ENCODE results near the gene MGAT3. TPM values are rescaled to one million over a fixed set of nuclear protein-coding genes. Genes with fewer than 3 reads are reported as not detected.
A peak's percentile ranks its signal among the peaks of the same experiment; 100 is the strongest.

Gene MGAT3
- total and polyA plus RNA-seq, 2 of the 13 experiments (the other 11 are each of a cell fraction or from before 2014, with no cell fraction given): 0.11 to 0.15 TPM

DNA sequence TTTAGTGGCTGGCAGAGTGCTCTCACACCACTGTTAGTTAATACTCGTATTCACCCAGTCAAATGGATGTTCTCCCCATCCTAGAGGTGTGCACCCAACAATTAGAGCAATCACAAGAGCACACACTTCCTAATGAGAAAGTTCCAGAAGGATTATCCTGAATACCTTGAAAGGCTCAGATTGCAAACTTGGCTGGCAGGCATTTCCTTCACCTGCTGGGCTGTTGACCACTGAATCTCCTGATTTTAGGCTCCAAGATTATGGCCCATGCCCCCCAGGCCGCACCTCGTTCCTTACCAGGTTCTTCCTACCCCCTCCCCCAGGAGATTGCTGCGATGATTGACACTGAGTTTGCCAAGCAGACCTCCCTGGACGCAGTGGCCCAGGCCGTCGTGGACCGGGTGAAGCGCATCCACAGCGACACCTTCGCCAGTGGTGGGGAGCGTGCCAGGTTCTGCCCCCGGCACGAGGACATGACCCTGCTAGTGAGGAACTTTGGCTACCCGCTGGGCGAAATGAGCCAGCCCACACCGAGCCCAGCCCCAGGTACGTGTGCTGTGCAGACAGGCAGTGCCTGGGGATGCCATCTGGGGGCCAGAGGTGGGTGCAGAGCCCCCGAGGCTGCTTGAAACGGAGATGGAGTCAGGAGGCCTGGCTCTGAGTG lies 30.3 kb upstream of the MGAT3 start:
- in situ Hi-C loops (cut with HindIII; ENCODE audit: extremely low pct_ligation_motif_present, low pct_unique_long_range_greater_than_20kb) (no loop called here), intact Hi-C loops (cut with micrococcal nuclease; ENCODE audit: unreplicated experiment) (no loop called here)
- no TSS peak for BruUV-seq (replicated peaks)
- Histone ChIP-seq H3K4me3 (replicated peaks in 1 of 3; ENCODE audit: insufficient read depth in 1 of 3, low read depth in 2 of 3, low read length in 3 of 3) (no peak overlapping the region), H3K9ac (ENCODE audit: insufficient read depth, low read depth, low read length) (no peak overlapping the region), H3K27me3 (ENCODE audit: control insufficient read depth in 1 of 2, insufficient read depth in 2 of 2, low read length in 2 of 2) (no peaks in the 10 kb centered on the region), H3K79me2 (ENCODE audit: insufficient read depth, low read length) (no peaks in the 10 kb centered on the region), H4K20me1 (ENCODE audit: insufficient read depth, low read length) (0 out of 2 replicates have a peak, but pooled peaks cover 3% of the 10 kb centered on the region), H3K27ac (ENCODE audit: extremely low read length, insufficient read depth, low read length) (no peak overlapping the region), H3K36me3 (replicated peaks in 1 of 2; ENCODE audit: control insufficient read depth in 1 of 2, insufficient read depth in 2 of 2, low read length in 2 of 2) (peaks cover 22 to 41% of the 10 kb centered on the region in 2 experiments), H2AFZ (ENCODE audit: low read length) (no peak overlapping the region), H3K9me3 (ENCODE audit: low read length) (no peaks in the 10 kb centered on the region), H3K4me1 (ENCODE audit: insufficient read depth, low read length) (no peaks in the 10 kb centered on the region), H3K4me2 (ENCODE audit: low read depth, low read length) (no peak overlapping the region)
- FAIRE-seq (no peak), DNase-seq (ENCODE audit: low spot score) (no peak), ATAC-seq (no peak)
- ChIA-PET POLR2A (no interaction called here), CTCF (ENCODE audit: low intra/inter-chr PET ratio, low total read pairs) (no interaction called here)
- peak; percentile 62 for TF ChIP-seq AGO2 (optimal IDR thresholded peaks at IDR 0.05; ENCODE audit: low read depth, low read length)
- no peak for TF ChIP-seq IRF2 (CRISPR knock-in tag; IDR thresholded peaks at IDR 0.05)
- WGBS (ENCODE audit: low lambda C conversion rate): 95% methylated on average over 10 of the region's 20 CpGs

DNA sequence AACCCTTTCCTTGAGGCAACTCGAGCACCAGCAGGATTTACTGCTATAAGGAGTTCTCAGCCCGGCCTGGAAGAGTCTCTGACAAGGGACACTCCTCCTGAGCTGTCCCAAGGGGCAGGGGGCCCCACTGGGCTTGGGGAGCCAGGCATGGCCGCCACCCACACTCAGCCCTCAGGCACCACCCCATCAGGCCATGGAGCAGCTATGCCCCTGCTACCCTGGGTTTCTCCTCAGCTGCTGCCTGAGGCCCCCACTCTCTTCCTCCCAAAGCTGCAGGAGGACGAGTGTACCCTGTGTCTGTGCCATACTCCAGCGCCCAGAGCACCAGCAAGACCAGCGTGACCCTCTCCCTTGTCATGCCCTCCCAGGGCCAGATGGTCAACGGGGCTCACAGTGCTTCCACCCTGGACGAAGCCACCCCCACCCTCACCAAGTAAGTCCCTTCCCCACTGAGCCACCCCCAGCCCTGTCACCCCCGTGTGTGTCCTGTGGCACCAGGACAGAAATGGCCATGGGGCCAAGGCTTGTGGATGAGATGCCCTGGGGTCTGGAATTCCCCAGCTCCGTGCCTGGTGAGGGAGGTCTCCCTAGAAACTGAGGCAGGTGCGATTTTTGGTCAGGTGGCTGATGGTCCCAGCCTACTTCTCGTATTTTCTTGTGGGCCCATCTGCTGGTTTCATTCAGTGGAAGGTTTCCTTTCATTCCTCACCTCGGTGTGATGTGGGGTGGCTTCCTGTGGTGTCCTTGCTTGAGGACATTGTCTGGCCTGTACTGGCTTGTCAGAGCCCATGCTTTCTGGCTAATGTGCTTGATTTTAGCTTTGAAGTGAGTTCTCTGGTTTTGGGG lies 28.8 kb upstream of the MGAT3 start:
- H3K4me3 ChIP-seq (replicated peaks in 1 of 3; ENCODE audit: insufficient read depth in 1 of 3, low read depth in 2 of 3, low read length in 3 of 3): no peak overlapping the region
- no peaks in the 10 kb centered on the region for H3K4me1 ChIP-seq (ENCODE audit: insufficient read depth, low read length)
- no peaks in the 10 kb centered on the region for H3K27me3 ChIP-seq (ENCODE audit: control insufficient read depth in 1 of 2, insufficient read depth in 2 of 2, low read length in 2 of 2)
- no peak overlapping the region for H3K9ac ChIP-seq (ENCODE audit: insufficient read depth, low read depth, low read length)
- no peak overlapping the region for H3K27ac ChIP-seq (ENCODE audit: extremely low read length, insufficient read depth, low read length)
- ChIA-PET CTCF (ENCODE audit: low intra/inter-chr PET ratio, low total read pairs) (no interaction called here), POLR2A (no interaction called here)
- H3K79me2 ChIP-seq (ENCODE audit: insufficient read depth, low read length): no peaks in the 10 kb centered on the region
- BruUV-seq (replicated peaks): no TSS peak
- WGBS (ENCODE audit: low lambda C conversion rate): 92% methylated on average over 6 of the region's 13 CpGs
- no peaks in the 10 kb centered on the region for H3K9me3 ChIP-seq (ENCODE audit: low read length)
- in situ Hi-C loops (cut with HindIII; ENCODE audit: extremely low pct_ligation_motif_present, low pct_unique_long_range_greater_than_20kb) (no loop called here), intact Hi-C loops (cut with micrococcal nuclease; ENCODE audit: unreplicated experiment) (no loop called here)
- H2AFZ ChIP-seq (ENCODE audit: low read length): no peak overlapping the region
- no peak for DNase-seq (ENCODE audit: low spot score)
- 0 out of 2 replicates have a peak, but pooled peaks cover 3% of the 10 kb centered on the region for H4K20me1 ChIP-seq (ENCODE audit: insufficient read depth, low read length)
- FAIRE-seq: no peak
- ATAC-seq: no peak
- H3K36me3 ChIP-seq (replicated peaks in 1 of 2; ENCODE audit: control insufficient read depth in 1 of 2, insufficient read depth in 2 of 2, low read length in 2 of 2): peaks cover 23 to 45% of the 10 kb centered on the region in 2 experiments
- no peak overlapping the region for H3K4me2 ChIP-seq (ENCODE audit: low read depth, low read length)
- TF ChIP-seq ZMYM2 (CRISPR knock-in tag; IDR thresholded peaks at IDR 0.05) (no peak), JUNB (CRISPR knock-in tag; IDR thresholded peaks at IDR 0.05; ENCODE audit: borderline replicate concordance) (no peak), ZNF782 (CRISPR knock-in tag; IDR thresholded peaks at IDR 0.05; ENCODE audit: borderline replicate concordance) (no peak), SOX6 (IDR thresholded peaks at IDR 0.05) (no peak), SOX6 (CRISPR knock-in tag; IDR thresholded peaks at IDR 0.05) (no peak), ZNF781 (CRISPR knock-in tag; IDR thresholded peaks at IDR 0.05; ENCODE audit: borderline replicate concordance, not compliant biosample characterization) (no peak), PHB2 (IDR thresholded peaks at IDR 0.05; ENCODE audit: partially characterized antibody) (no peak), GATA4 (IDR thresholded peaks at IDR 0.05; ENCODE audit: borderline replicate concordance, low read depth) (no peak), ZNF577 (CRISPR knock-in tag; IDR thresholded peaks at IDR 0.05; ENCODE audit: borderline replicate concordance, low read depth) (no peak), ONECUT2 (CRISPR knock-in tag; IDR thresholded peaks at IDR 0.05) (no peak), ZNF550 (CRISPR knock-in tag; IDR thresholded peaks at IDR 0.05; ENCODE audit: borderline replicate concordance) (no peak), POLR2AphosphoS2 (IDR thresholded peaks at IDR 0.05; ENCODE audit: low read depth, low read length) (no peak), ZKSCAN8 (CRISPR knock-in tag; IDR thresholded peaks at IDR 0.05; ENCODE audit: borderline replicate concordance) (no peak), KLF13 (CRISPR knock-in tag; IDR thresholded peaks at IDR 0.05) (no peak)
- TF ChIP-seq, protein P1, sequence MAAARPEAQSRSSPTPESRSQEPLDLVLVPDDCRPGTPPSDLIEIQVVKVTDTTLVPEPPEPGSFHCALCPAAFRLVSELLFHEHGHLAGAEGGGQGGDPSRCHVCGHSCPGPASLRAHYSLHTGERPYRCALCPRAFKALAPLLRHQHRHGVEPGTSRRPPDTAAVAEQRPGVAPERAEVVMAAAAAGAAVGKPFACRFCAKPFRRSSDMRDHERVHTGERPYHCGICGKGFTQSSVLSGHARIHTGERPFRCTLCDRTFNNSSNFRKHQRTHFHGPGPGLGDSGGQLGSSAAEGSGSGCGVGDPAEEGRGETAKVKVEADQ (CRISPR knock-in tag; IDR thresholded peaks at IDR 0.05; ENCODE audit: borderline replicate concordance): no peak
